Upper lobe of left lung (tissue), 4 donors: ENCODE data around the gene ATP11C.

ENCODE experiments used
- CTCF ChIP-seq, 6 experiments: fragments of 450-650 bp in 4 of 6; fragments of 200-600 bp in 2 of 6; sonication (generic) in 2 of 6; IDR thresholded peaks; one replicate each; pipeline ENCODE4 v1.5.1; 2016 to 2019; ENCODE audit warnings: antibody characterized with exemption in 6 of 6
- EP300 ChIP-seq, 4 donors: sonication (generic); formaldehyde crosslinking; IDR thresholded peaks; one replicate each; pipeline ENCODE4 v1.5.1; 2017; ENCODE audit warnings: antibody characterized with exemption in 4 of 4, control low read depth in 2 of 4
- POLR2A ChIP-seq, 4 donors: fragments of 450-650 bp; IDR thresholded peaks; one replicate each; pipeline ENCODE4 v1.5.1; 2016 to 2017; ENCODE audit warnings: antibody characterized with exemption in 4 of 4, mild to moderate bottlenecking in 2 of 4

- TF ChIP-seq POLR2A (IDR thresholded peaks at IDR 0.05) (no peak), CTCF (IDR thresholded peaks at IDR 0.05) (no peak), EP300 (IDR thresholded peaks at IDR 0.05) (no peak)
These were observed 88.7 kb downstream of the ATP11C start for GRCh38 chrX:139844163-139844562.
